Stimulated activated CD8-positive, alpha-beta memory T cell treated with anti-CD3 and anti-CD28 coated beads, Interleukin-2, amount 100 ng/mL, for 48 hours (primary cell): Measurements from ENCODE around the gene OPTN.
"Not testable (repeated sequence)": the region's sequence is repeated elsewhere in the genome, so short reads cannot be mapped to it uniquely, and the experiment has no call there.

Experiments
- DNase-seq, 2 donors: peaks; one replicate each; pipeline ENCODE4 v3.0.0-alpha.2; 2020; ENCODE audit warnings: low read depth in 2 of 2

The OPTN gene

GRCh38 chr10:13090289-13090688 lies 9.7 kb upstream of the OPTN start:
- DNase-seq: no peak

GRCh38 chr10:13091801-13092200 lies 8.2 kb upstream of the OPTN start:
- DNase-seq: no peak

GRCh38 chr10:13092291-13093102 lies 7.5 kb upstream of the OPTN start:
- no peak for DNase-seq

GRCh38 chr10:13094082-13094481 lies 5.9 kb upstream of the OPTN start:
- not testable (repeated sequence) for DNase-seq

GRCh38 chr10:13095094-13095493 lies 4.9 kb upstream of the OPTN start:
- no peak for DNase-seq

GRCh38 chr10:13095929-13096328 lies 4.0 kb upstream of the OPTN start:
- no peak for DNase-seq

- DNase-seq: no peak
These were observed 758 bp upstream of the OPTN start for GRCh38 chr10:13099144-13099665.

- DNase-seq: peak in 1 of 2 donors; percentile 15
These were observed 659 bp downstream of the OPTN start for GRCh38 chr10:13100349-13101294.

- no peak for DNase-seq
These were observed 2.2 kb downstream of the OPTN start for GRCh38 chr10:13102002-13102794.

- no peak for DNase-seq
These were observed 3.6 kb downstream of the OPTN start for GRCh38 chr10:13103554-13103953.

- no peak for DNase-seq
These were observed 4.7 kb downstream of the OPTN start for GRCh38 chr10:13104697-13105096.

- DNase-seq: no peak
These were observed 5.2 kb downstream of the OPTN start for GRCh38 chr10:13105184-13105583.

GRCh38 chr10:13106387-13107045 lies 6.6 kb downstream of the OPTN start:
- no peak for DNase-seq

GRCh38 chr10:13110908-13111307 lies 10.9 kb downstream of the OPTN start:
- DNase-seq: no peak

GRCh38 chr10:13113544-13113943 lies 13.6 kb downstream of the OPTN start:
- DNase-seq: no peak

GRCh38 chr10:13115832-13116803 lies 16.2 kb downstream of the OPTN start:
- DNase-seq: no peak

- DNase-seq: no peak
These were observed 18.1 kb downstream of the OPTN start for GRCh38 chr10:13117841-13118783.

- DNase-seq: no peak
These were observed 18.9 kb downstream of the OPTN start for GRCh38 chr10:13118784-13119410.
